Mesendoderm (in vitro differentiated cells): ENCODE data around the gene CXCL11.

ENCODE experiments used
- DNase-seq: peaks from one replicate; pipeline ENCODE4 v3.0.0; 2013
- H2AK5ac ChIP-seq: 2 replicates; pipeline ENCODE4 v1.6.1; 2013; ENCODE audit warnings: low read length, inconsistent platforms
- H2BK120ac ChIP-seq: 2 replicates; pipeline ENCODE4 v1.6.1; 2013; ENCODE audit warnings: low read depth, mild to moderate bottlenecking, low read length, moderate library complexity, mixed read lengths
- H2BK15ac ChIP-seq: replicated peaks from 2 replicates; pipeline ENCODE4 v1.6.1; 2013; ENCODE audit warnings: low read depth, mild to moderate bottlenecking, moderate library complexity
- H2BK5ac ChIP-seq: 2 replicates; pipeline ENCODE4 v1.6.1; 2013; ENCODE audit warnings: low read length, inconsistent platforms
- H3K18ac ChIP-seq: 2 replicates; pipeline ENCODE4 v1.6.1; 2013; ENCODE audit warnings: mild to moderate bottlenecking, low read length, mixed read lengths
- H3K23ac ChIP-seq: one replicate; pipeline ENCODE4 v1.6.1; 2013; ENCODE audit warnings: low read length
- H3K27ac ChIP-seq: 2 replicates; pipeline ENCODE4 v1.5.1; 2013; ENCODE audit warnings: low read depth, mild to moderate bottlenecking, inconsistent platforms, low read length, moderate library complexity
- H3K27me3 ChIP-seq: 2 replicates; pipeline ENCODE4 v1.6.1; 2013; ENCODE audit warnings: low read length, control low read depth, mild to moderate bottlenecking, inconsistent platforms; ENCODE audit not compliant: insufficient read depth, poor library complexity
- H3K36me3 ChIP-seq: 2 replicates; pipeline ENCODE4 v1.6.1; 2013; ENCODE audit warnings: low read length, inconsistent platforms; ENCODE audit not compliant: control insufficient read depth, insufficient read depth
- H3K4ac ChIP-seq: one replicate; pipeline ENCODE4 v1.6.1; 2013; ENCODE audit warnings: low read depth, mild to moderate bottlenecking, low read length, moderate library complexity
- H3K4me1 ChIP-seq: 2 replicates; pipeline ENCODE4 v1.6.1; 2013; ENCODE audit warnings: low read depth, low read length, inconsistent platforms; ENCODE audit not compliant: control insufficient read depth
- H3K4me2 ChIP-seq: 2 replicates; pipeline ENCODE4 v1.6.1; 2013; ENCODE audit warnings: low read length
- H3K4me3 ChIP-seq: 2 replicates; pipeline ENCODE4 v1.5.1; 2013; ENCODE audit warnings: mild to moderate bottlenecking, low read length
- H3K56ac ChIP-seq: one replicate; pipeline ENCODE4 v1.6.1; 2013; ENCODE audit warnings: low read length
- H3K79me1 ChIP-seq: 2 replicates; pipeline ENCODE4 v1.6.1; 2013; ENCODE audit warnings: low read length, inconsistent platforms
- H3K79me2 ChIP-seq: 2 replicates; pipeline ENCODE4 v1.6.1; 2013; ENCODE audit warnings: mild to moderate bottlenecking, low read length; ENCODE audit not compliant: control insufficient read depth, insufficient read depth
- H3K9ac ChIP-seq: 2 replicates; pipeline ENCODE4 v1.6.1; 2013; ENCODE audit warnings: low read length, inconsistent platforms
- H4K5ac ChIP-seq: one replicate; pipeline ENCODE4 v1.6.1; 2013; ENCODE audit warnings: low read length
- H4K8ac ChIP-seq: one replicate; pipeline ENCODE4 v1.6.1; 2013; ENCODE audit warnings: low read depth, mild to moderate bottlenecking, control low read depth, low read length, moderate library complexity
- WGBS: extraction: QIAGEN DNeasy Blood & Tissue Kit; methylation state at CpG from one replicate; pipeline ENCODE4 v1.1.7; 2013; ENCODE audit warnings: low lambda C conversion rate, missing lambda C conversion rate; ENCODE audit not compliant: insufficient coverage; ENCODE audit errors: extremely low coverage; 5-methylcytosine and 5-hydroxymethylcytosine counted together

CXCL11 gene

DNA sequence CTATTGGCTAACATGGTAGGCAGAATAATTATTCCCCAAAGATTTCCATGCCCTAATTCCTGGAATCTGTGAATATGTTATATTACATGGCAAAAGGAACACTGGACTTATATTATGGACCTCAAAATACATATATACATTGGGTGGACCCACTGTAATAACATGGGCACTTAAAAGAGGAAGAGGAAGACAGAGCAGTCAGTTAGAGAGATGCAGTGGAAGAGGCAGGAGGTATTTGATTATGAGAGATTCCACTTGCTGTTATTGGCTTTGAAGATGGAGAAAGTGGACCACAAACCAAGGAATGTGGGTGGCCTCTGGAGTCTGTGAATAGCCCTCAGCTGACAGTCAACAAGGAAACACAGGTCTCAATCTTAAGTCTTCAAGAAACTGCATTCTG lies 24.6 kb upstream of the CXCL11 start:
- Histone ChIP-seq H3K27ac (no peak overlapping the region), H3K4me2 (no peak overlapping the region), H3K27me3 (no peaks in the 10 kb centered on the region), H3K23ac (no peak overlapping the region), H3K4me3 (no peak overlapping the region), H3K9ac (no peak overlapping the region), H3K4me1 (no peaks in the 10 kb centered on the region), H3K56ac (no peak overlapping the region), H3K79me1 (no peaks in the 10 kb centered on the region), H2BK15ac (no peak overlapping the region), H2BK120ac (no peak overlapping the region), H4K5ac (no peak overlapping the region), H3K4ac (no peak overlapping the region), H3K36me3 (no peaks in the 10 kb centered on the region), H2BK5ac (no peak overlapping the region), H4K8ac (no peak overlapping the region), H3K18ac (no peak overlapping the region), H2AK5ac (no peak overlapping the region), H3K79me2 (no peaks in the 10 kb centered on the region)
- no peak for DNase-seq

DNA sequence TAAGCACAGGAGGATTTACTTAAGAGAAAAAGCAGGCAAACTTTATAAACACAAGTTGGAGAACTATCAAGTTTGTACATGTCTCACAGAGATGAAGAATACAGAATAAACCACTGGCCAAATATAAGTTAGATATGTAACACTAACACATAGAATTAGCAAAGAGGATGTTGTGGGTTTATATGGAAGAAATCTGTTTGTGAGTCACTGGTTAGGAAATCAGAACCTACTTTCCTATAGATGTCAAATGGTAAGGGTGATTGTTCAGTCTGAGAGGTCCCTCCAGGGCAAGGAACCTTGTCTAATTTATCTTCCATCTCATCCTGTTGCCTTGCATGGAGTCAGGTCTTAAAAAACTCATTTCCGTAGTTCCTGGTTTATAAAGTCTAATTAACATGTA lies 23.9 kb upstream of the CXCL11 start:
- Histone ChIP-seq H3K4ac (no peak overlapping the region), H4K8ac (no peak overlapping the region), H2BK5ac (no peak overlapping the region), H3K27me3 (no peaks in the 10 kb centered on the region), H3K23ac (no peak overlapping the region), H3K4me3 (no peak overlapping the region), H3K4me1 (no peaks in the 10 kb centered on the region), H3K18ac (no peak overlapping the region), H3K79me2 (no peaks in the 10 kb centered on the region), H2BK15ac (no peak overlapping the region), H3K27ac (no peak overlapping the region), H3K79me1 (no peaks in the 10 kb centered on the region), H3K56ac (no peak overlapping the region), H3K36me3 (no peaks in the 10 kb centered on the region), H3K4me2 (no peak overlapping the region), H2AK5ac (no peak overlapping the region), H4K5ac (no peak overlapping the region), H3K9ac (no peak overlapping the region), H2BK120ac (no peak overlapping the region)
- no CpG with 5 or more reads among the region's 1 CpG for WGBS
- DNase-seq = no peak

DNA sequence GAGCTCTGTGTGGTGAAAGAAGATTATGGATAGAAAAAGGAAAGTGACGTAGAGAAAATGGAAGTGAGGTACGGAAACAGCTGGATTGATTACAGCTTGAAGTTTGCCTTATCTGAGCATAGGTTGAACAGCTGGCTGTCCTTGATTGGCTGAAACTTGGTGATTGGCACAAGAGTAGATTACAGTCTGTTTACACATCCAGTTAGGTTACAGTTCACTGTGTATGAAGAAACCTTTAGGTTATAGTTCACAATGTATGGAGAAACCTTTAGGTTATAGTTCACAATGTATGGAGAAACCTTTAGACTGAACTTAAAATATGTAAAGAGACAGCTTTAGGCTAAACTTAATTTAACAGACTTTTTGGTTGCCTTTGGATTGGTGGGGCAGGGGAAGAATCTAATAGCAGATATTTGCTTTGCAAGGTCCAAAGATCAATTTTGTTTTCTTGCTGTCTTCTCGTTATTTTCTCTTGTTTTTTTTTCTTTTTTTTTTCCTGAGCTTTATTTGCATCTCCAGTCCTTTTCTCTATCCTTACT lies 23.1 kb upstream of the CXCL11 start:
- WGBS = no CpG with 5 or more reads among the region's 3 CpGs
- H4K8ac ChIP-seq = no peak overlapping the region
- no peak for DNase-seq

DNA sequence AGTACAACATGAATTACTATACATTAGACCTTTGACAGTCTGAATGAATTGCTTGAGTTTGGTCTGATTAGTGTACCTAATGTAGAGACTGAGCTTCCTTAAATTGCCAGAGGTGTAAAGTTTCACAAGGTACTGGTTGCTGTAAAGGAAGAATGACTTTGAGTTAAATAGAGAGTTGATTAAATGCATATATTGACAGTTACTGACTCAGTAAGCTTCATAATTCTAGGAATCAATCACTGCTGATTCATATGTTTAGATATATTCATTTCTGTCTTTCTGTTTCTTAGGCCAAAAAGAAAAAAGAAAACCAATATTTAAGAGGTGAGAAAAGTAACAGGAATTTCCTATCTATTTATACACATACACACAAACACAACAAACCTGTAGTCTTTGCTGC lies 22.4 kb upstream of the CXCL11 start:
- H3K79me1 ChIP-seq = no peaks in the 10 kb centered on the region
- H2BK5ac ChIP-seq = no peak overlapping the region
- H2BK120ac ChIP-seq = no peak overlapping the region
- no peak overlapping the region for H3K18ac ChIP-seq
- H2BK15ac ChIP-seq = no peak overlapping the region
- no peaks in the 10 kb centered on the region for H3K4me1 ChIP-seq
- no peak overlapping the region for H3K4me3 ChIP-seq
- no peak overlapping the region for H3K27ac ChIP-seq
- DNase-seq = no peak
- no peak overlapping the region for H4K5ac ChIP-seq
- H3K79me2 ChIP-seq = no peaks in the 10 kb centered on the region
- H2AK5ac ChIP-seq = no peak overlapping the region
- no peak overlapping the region for H3K9ac ChIP-seq
- H3K27me3 ChIP-seq = no peaks in the 10 kb centered on the region
- no peaks in the 10 kb centered on the region for H3K36me3 ChIP-seq
- no peak overlapping the region for H4K8ac ChIP-seq
- H3K4ac ChIP-seq = no peak overlapping the region
- H3K56ac ChIP-seq = no peak overlapping the region
- no peak overlapping the region for H3K23ac ChIP-seq
- H3K4me2 ChIP-seq = no peak overlapping the region

More for the DNA sequence above, 23.1 kb upstream of the CXCL11 start:
- Histone ChIP-seq H3K4me3 (no peak overlapping the region), H4K5ac (no peak overlapping the region), H2BK15ac (no peak overlapping the region), H3K36me3 (no peaks in the 10 kb centered on the region), H2BK120ac (no peak overlapping the region), H3K18ac (no peak overlapping the region), H2AK5ac (no peak overlapping the region), H3K79me1 (no peaks in the 10 kb centered on the region), H3K23ac (no peak overlapping the region), H3K4ac (no peak overlapping the region), H3K56ac (no peak overlapping the region), H3K4me1 (no peaks in the 10 kb centered on the region), H2BK5ac (no peak overlapping the region), H3K4me2 (no peak overlapping the region), H3K79me2 (no peaks in the 10 kb centered on the region), H3K27ac (no peak overlapping the region), H3K27me3 (no peaks in the 10 kb centered on the region), H3K9ac (no peak overlapping the region)

DNA sequence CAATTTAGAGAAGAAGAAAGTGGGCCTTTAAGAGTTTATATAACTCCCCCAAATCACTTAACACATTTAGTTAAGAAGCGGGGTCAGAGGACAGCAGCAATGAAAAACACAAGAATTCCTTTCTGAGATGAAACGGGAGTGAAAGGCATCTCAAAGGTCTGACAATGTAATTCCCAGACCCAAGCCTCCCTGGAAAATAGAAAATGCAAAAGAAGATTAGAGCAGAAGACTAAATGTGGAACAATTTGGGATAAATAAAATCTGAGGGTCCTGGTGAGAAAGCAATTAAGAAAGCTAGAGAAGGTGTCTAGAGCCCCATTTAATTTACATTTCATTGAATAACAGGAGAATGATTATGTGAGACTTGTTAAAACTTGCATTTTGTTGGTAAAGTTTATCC lies 19.6 kb upstream of the CXCL11 start:
- H3K27me3 ChIP-seq = no peaks in the 10 kb centered on the region
- DNase-seq = no peak
- H4K8ac ChIP-seq = no peak overlapping the region
- no peak overlapping the region for H3K56ac ChIP-seq
- H3K18ac ChIP-seq = no peak overlapping the region
- no peaks in the 10 kb centered on the region for H3K4me1 ChIP-seq
- H2BK120ac ChIP-seq = no peak overlapping the region
- no peaks in the 10 kb centered on the region for H3K79me1 ChIP-seq
- H3K79me2 ChIP-seq = no peaks in the 10 kb centered on the region
- no peak overlapping the region for H3K23ac ChIP-seq
- H3K4me3 ChIP-seq = no peak overlapping the region
- H2BK5ac ChIP-seq = no peak overlapping the region
- no CpG with 5 or more reads among the region's 2 CpGs for WGBS
- no peaks in the 10 kb centered on the region for H3K36me3 ChIP-seq
- no peak overlapping the region for H3K4ac ChIP-seq
- H3K4me2 ChIP-seq = no peak overlapping the region
- H2BK15ac ChIP-seq = no peak overlapping the region
- no peak overlapping the region for H3K27ac ChIP-seq
- no peak overlapping the region for H2AK5ac ChIP-seq
- no peak overlapping the region for H4K5ac ChIP-seq
- H3K9ac ChIP-seq = no peak overlapping the region

DNA sequence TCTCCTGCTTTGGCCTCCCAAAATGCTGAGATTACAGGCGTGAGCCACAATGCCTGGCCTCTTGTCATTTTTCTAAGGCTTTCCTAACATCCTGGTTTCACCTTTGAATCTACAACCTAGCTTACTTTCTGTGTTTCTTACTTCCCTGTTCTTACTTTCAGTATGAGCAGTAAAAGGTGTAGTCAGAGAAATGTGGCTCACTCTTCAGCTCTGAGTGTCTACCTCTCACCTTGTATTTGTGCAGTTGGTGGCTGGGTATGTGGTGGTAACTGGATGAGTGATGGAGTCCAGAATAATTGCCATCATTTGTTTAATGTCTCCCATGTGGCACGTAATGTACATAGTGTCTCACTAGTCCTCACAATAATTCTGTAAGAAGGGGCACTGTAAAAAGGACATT lies 19.1 kb upstream of the CXCL11 start:
- no peak overlapping the region for H3K4me2 ChIP-seq
- no peak overlapping the region for H3K4ac ChIP-seq
- no peak overlapping the region for H3K27ac ChIP-seq
- WGBS = no CpG with 5 or more reads among the region's 2 CpGs
- no peak overlapping the region for H2BK15ac ChIP-seq
- no peak overlapping the region for H3K23ac ChIP-seq
- no peaks in the 10 kb centered on the region for H3K27me3 ChIP-seq
- no peak overlapping the region for H4K5ac ChIP-seq
- H3K9ac ChIP-seq = no peak overlapping the region
- H2BK120ac ChIP-seq = no peak overlapping the region
- no peak overlapping the region for H2BK5ac ChIP-seq
- H3K36me3 ChIP-seq = no peaks in the 10 kb centered on the region
- H3K56ac ChIP-seq = no peak overlapping the region
- no peaks in the 10 kb centered on the region for H3K79me1 ChIP-seq
- no peak overlapping the region for H3K18ac ChIP-seq
- H3K4me1 ChIP-seq = no peaks in the 10 kb centered on the region
- H3K4me3 ChIP-seq = no peak overlapping the region
- H3K79me2 ChIP-seq = no peaks in the 10 kb centered on the region
- no peak overlapping the region for H2AK5ac ChIP-seq
- no peak for DNase-seq
- no peak overlapping the region for H4K8ac ChIP-seq
